PFSK-1 (cell line): Measurements from ENCODE around the gene PITRM1.

Source experiments
- POLR2AphosphoS5 ChIP-seq: IDR thresholded peaks from 2 replicates; pipeline ENCODE4 v1.6.1; 2012; ENCODE audit warnings: low read depth, mild to moderate bottlenecking, control low read depth, low read length, moderate library complexity
- SIN3A ChIP-seq: IDR thresholded peaks from 2 replicates; pipeline ENCODE4 v1.6.1; 2012; ENCODE audit warnings: mild to moderate bottlenecking, low read length, moderate library complexity, borderline replicate concordance; ENCODE audit not compliant: insufficient read depth
- TAF1 ChIP-seq: IDR thresholded peaks from 2 replicates; pipeline ENCODE4 v1.6.1; 2012; ENCODE audit warnings: low read length, control low read depth, borderline replicate concordance; ENCODE audit not compliant: insufficient read depth
- TF ChIP-seq, protein P1 (sequence below), 2 experiments: IDR thresholded peaks; 2 replicates each; pipeline versions ENCODE4 v1.6.1 to v1.8.0; 2011 to 2012; ENCODE audit warnings: low read depth in 2 of 2, low read length in 2 of 2, control low read depth in 1 of 2, inconsistent platforms in 1 of 2, mild to moderate bottlenecking in 1 of 2, moderate library complexity in 1 of 2; ENCODE audit not compliant: insufficient read depth in 1 of 2

DNA sequence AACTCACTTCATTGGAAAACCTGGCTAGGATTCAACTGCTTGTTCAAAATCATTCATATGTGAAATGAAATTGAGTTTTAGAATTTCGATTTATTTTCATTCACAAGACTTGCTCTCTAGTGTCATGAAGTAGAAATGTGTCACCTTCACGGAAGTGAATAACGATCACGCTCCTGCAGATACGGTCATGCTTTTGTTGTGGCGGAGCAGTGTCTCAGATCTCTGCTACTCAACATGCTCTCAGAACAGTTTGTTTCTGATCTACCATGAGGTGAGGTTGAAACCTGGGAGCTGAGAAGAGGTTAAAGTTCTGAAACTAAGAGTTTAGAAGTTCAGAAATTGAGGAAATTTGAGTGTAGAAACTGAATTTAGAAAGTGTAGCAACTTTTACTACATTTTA is 13.8 kb upstream of the PITRM1 start:
- no peak for TF ChIP-seq POLR2AphosphoS5
- TF ChIP-seq, protein P1, sequence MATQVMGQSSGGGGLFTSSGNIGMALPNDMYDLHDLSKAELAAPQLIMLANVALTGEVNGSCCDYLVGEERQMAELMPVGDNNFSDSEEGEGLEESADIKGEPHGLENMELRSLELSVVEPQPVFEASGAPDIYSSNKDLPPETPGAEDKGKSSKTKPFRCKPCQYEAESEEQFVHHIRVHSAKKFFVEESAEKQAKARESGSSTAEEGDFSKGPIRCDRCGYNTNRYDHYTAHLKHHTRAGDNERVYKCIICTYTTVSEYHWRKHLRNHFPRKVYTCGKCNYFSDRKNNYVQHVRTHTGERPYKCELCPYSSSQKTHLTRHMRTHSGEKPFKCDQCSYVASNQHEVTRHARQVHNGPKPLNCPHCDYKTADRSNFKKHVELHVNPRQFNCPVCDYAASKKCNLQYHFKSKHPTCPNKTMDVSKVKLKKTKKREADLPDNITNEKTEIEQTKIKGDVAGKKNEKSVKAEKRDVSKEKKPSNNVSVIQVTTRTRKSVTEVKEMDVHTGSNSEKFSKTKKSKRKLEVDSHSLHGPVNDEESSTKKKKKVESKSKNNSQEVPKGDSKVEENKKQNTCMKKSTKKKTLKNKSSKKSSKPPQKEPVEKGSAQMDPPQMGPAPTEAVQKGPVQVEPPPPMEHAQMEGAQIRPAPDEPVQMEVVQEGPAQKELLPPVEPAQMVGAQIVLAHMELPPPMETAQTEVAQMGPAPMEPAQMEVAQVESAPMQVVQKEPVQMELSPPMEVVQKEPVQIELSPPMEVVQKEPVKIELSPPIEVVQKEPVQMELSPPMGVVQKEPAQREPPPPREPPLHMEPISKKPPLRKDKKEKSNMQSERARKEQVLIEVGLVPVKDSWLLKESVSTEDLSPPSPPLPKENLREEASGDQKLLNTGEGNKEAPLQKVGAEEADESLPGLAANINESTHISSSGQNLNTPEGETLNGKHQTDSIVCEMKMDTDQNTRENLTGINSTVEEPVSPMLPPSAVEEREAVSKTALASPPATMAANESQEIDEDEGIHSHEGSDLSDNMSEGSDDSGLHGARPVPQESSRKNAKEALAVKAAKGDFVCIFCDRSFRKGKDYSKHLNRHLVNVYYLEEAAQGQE (IDR thresholded peaks at IDR 0.05; ENCODE audit: insufficient read depth in 1 of 2, low read depth in 2 of 2, low read length in 2 of 2): no peak
- no peak for TF ChIP-seq SIN3A
- no peak for TF ChIP-seq TAF1
